Activated CD4-positive, alpha-beta T cell treated with anti-CD3 and anti-CD28 coated beads, Interleukin-2, amount 50 U/mL, for 16 hours (primary cell): ENCODE data around the gene LSM4.

Source experiments
- DNase-seq: peaks from one replicate; pipeline ENCODE4 v3.0.0-alpha.2; 2020

Gene LSM4

DNA sequence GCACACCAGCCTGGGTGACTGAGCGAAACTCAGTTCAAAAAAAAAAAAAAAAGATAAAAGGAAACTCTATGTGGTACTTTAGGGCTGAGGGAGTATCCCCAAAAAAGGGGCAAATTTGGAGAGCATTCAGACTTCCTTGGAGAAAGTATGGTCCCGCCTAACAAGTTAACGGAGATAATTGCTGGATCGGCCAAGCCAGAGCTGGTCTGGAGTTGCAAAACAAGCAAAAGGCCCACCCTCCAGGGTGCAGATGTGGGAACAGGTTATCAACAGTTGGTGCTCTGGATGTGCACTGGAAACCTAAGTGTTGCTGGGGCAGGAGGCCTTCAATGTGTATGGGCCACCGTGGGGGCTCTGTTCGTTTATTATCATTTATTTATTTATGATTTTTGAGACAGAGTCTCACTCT, 51.4 kb downstream of the LSM4 start:
- no peak for DNase-seq

GRCh38 chr19:18270326-18270725, 52.5 kb downstream of the LSM4 start:
- DNase-seq = no peak

DNA sequence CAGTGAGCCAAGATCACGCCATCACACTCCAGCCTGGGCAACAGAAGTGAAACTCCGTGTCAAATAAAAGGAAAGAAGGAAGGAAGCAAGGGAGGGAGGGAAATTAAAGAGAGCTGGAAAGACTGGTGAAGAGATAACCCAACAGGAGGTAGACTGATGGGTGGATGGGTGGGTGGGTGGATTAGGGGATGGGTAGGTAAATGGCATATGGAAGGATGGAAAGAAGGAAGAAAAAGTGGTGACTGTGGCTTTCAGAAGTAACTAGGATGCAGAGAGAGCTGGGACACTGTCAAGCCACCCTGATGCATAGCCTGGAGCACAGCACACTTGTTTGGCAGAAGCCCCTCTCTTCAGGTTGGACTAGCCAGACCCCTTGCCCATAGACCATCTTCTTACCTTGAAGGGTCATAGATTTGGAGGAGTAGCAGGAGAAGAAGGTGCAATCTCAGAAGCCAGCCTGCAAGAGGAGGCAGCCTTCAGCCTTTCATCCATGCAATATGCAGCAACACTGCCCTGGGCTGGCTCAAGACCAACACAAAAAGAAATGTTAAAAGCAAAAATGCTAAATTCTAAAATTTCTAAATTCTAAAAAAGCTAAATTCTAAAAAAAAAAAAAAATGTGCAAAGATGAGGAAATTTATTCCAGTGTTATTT, 53.7 kb downstream of the LSM4 start:
- DNase-seq = no peak

DNA sequence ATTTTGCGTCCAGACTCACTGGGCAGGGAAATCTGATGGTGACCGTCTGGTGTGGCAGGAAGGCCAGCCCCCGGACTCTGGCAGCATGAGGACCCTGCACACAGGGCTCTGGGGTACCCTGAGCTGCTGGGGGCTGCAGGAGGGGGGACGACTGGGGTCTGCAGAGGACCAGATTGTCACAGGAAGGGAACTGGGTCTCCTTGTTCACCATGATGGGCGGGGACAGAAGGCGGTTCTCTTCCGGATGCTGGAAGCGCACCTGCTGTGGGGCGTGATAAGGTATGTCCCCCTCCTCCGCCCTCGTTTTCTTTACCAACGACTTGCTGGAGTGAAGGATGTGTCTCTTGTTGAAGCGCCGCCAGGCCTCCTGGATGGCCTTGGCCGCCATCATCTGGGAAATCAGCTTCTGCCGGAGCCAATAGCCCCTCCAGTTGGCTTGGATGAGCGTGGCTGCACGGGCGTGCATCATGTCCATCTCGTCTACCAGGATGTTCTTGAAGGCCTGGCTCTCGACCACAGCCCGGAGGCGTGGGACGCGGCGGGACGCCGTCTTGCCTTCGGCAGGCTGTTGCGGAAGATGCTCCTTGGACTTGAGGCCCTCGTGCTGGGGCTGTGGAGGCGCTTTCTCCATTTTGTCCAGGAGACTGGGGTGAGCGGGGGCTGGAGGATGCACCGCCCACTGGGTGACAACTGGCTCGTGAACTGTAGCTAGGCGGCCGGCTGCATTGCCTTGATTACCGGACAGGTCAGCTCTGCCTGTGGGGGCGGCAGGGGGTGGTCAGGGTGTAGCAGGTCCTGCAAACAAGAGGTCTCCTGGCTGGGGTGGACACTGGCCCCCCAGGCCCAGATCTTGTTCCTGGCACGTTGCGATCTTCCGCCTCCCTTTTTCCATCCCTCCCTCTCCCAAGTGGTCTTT, 55.8 kb downstream of the LSM4 start:
- DNase-seq = no peak

- DNase-seq = no peak
Measured at GRCh38 chr19:18265582-18265981, 57.3 kb downstream of the LSM4 start.

DNA sequence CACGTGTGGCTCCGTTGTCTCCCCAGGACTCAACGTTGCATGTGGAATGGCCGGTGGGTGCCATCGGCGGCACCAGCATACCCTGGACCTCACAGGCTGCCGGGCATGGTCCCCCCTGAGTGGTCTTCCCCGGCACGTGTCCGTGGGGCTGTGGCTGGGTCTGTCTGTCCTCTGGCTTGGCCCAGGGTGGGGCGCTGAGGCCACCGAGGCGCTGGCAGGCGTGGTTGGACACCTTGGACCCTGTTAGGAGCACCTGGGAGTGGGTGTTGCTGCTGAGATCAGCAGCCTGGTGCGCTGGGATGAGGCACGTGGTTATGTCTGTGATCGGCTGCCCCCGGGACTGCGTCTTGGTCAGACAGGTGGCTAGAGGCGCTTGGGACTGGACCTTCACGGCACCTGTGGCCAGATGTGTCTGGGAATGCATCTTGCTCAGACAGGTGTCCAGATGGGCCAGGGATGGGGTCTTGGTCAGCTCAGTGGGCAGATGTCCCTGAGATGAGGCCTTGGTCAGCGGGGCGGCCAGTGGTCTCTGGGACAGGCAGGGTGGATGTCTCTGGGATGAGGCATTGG, 57.8 kb downstream of the LSM4 start:
- DNase-seq = no peak

DNA sequence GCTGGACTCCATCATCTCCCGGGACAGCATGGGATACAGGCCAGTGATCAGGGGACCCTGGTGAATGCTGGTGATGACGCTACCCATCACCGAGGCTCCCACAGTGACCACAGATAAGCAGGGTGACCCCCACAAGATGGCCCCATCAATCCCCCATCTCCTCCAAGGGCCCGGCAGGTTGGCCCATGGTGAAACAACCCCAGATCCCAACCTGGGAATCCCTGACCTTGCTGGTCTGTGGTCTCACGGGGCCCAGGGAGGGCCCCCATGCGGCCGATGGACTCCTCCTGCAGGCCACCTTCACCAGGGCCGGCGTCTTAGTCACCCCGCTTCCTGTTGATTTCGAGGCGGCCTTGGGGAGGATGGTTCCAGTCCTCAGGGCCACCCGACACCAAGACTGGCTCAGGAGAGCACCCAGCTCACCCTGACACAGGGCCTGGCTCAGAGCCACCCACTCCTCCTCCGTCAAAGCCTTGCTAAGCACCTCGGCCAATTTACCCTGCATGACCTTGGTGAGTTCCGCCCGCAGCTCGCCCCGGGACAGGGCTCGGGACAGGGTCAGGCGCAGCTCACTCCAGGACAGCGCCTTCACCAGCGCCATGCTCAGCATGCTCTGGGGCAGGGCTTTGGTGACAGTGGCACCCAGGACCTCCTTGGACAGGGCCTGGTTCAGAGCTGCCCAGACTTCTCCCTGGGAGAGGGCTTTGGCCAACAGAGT, 58.6 kb downstream of the LSM4 start:
- no peak for DNase-seq

DNA sequence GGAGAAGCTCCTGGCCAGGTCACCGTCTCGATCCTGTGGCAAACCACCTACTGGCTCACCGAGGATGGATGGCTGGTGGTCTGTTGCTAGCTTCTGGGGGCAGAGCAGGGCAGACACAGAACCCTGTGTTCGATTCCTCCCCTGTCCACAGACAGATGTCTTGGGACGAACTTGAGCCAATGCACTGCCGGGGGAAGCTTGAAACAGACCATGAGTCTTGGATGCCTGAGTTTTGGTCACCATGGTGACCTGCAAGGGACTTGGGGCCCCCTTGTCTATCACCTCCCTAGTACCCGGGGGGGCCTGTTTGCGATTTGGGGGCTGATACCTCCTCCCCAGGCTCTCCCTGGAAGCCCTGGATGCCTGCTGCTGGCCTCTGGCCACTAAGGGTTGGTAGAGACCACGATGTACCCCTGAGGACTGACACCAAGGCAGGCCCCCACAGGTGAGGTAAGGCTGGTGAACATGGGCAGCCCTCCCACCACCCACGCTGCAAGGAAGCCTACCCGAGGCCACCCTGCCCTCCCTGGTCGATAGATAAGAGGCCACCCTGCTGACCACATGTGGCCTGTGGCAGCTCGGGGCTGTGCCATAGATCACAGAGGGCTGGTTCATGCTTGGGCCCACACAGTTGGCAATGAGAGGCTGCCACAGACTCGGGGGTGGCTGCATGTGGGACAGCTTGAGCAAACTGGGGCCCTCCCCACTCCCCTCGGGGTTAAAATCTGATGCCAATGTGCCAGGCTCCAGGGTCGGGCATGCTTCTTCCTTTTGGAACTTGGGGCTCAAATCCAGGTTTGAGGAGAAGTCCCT, 59.3 kb downstream of the LSM4 start:
- DNase-seq = no peak

GRCh38 chr19:18262917-18263316, 60.0 kb downstream of the LSM4 start:
- DNase-seq = no peak

- no peak for DNase-seq
Measured at GRCh38 chr19:18262144-18262543, 60.7 kb downstream of the LSM4 start.

DNA sequence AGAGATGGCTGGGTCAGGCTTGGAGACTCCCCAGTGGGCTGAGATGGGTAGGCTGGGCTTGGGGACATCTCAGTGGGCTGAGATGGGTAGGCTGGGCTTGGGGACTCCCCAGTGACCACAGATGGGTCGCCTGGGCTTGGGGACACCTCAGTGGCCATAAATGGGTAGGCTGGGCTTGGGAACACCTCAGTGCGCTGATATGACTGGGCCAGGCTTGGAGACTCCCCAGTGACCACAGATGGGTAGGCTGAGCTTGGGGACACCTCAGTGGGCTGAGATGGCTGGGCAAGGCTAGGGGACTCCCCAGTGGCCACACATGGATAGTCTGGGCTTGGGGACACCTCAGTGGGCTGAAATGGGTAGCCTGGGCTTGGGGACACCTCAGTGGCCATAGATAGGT, 61.4 kb downstream of the LSM4 start:
- DNase-seq = no peak

DNA sequence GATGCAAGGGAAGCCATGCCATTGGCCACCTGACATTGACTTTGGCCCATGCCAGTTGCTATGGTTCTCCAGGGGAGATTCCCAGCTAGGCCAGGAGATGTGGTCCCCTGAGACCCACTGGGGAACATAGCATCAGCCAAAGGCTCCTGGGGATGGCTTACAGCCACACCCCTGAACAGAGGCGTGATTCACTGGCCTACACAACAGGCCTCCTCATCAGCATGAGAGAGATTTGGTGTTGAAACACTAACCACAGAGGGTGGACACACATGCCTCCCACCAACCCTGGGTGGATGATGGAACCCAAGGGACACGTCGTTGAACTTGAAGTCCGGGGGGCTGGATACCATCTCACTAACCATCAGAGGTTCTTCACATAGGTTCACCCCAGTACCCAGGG, 63.0 kb downstream of the LSM4 start:
- DNase-seq = no peak

DNA sequence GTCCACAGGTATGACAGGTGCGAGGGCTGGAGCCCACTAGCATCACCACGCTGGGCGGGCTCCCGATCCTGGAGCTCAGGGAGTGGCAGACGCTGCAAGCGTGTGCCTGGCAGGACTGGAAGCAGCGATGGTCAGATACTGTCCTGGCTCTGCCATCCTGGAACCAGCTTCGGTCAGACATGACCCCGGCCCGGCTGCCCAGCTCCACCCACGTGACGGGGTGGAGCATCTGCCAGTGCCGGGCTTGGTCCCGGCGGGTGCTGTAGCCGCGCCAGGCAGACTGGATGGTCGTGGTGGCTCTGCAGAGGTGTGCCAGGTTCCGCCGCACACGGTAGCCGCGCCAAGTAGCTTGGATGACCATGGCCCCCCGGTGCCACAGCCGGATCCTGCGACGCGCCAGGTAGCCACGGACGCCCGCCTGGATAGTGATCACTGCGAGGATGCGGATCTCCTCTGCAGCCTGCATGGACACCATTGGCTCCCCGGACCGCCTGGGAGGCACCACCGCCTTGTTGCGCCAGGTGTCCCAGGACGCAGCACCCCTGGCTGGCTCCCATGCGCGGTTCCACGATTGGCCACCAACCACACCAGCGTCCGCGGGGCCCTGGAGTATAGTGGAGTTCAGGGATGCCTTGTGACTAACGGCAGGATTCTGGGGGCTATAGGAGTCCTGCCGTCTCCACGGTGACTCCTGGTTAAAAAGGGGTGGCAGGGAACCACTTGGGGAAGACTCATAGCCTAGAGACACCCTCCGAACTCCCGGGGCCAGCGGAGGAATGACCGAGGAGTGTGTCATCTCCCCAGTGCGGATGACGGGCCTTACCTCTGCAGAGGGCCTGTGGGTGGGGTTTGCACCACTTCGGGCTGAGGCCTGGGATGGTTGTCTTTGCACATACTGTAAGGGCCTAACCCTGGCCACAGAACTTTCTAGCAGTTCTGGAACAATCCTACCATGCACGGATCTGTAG, 65.1 kb downstream of the LSM4 start:
- DNase-seq = no peak
